NB4 (cell line): ENCODE measurements around the gene EDC3.

Source experiments
- POLR2A ChIP-seq: IDR thresholded peaks from 2 replicates; pipeline ENCODE4 v1.6.1; 2011; ENCODE audit warnings: mild to moderate bottlenecking; ENCODE audit not compliant: insufficient read length; ENCODE audit errors: extremely low read depth
- TF ChIP-seq, protein P1 (sequence below): IDR thresholded peaks from one replicate; pipeline ENCODE4 v1.5.1; 2012; ENCODE audit warnings: low read depth, low read length
- TF ChIP-seq, protein P2 (sequence below): IDR thresholded peaks from 2 replicates; pipeline ENCODE4 v1.6.1; 2011; ENCODE audit warnings: low read depth, low read length

DNA sequence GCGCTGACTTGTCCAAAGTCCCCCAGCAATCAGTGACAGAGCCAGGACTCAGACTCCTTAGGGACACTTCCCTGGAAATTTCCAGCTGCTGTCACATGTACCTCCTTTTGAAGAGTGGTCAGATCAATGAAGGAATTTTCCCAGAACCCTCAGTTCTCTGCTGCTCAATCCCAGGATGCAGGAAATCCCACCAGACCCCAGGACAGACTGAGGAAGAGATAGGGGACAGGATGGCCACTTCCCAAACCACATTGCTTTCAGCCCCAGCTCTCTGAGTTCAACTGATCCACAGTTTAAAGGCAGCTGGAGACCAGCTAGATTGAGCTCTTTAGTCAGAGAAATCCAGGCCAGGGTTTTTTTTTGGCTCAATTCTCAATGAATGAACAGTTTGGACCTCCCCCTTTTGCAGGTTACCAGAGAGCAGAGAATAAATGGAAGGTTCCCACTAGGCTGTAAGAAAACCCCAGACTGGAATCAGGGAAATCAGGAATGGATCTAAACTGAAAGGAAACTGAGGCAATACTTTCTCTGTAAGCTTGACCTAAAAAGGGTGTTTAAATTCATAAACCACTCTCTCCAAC, 28.0 kb upstream of the EDC3 start:
- TF ChIP-seq, protein P1, sequence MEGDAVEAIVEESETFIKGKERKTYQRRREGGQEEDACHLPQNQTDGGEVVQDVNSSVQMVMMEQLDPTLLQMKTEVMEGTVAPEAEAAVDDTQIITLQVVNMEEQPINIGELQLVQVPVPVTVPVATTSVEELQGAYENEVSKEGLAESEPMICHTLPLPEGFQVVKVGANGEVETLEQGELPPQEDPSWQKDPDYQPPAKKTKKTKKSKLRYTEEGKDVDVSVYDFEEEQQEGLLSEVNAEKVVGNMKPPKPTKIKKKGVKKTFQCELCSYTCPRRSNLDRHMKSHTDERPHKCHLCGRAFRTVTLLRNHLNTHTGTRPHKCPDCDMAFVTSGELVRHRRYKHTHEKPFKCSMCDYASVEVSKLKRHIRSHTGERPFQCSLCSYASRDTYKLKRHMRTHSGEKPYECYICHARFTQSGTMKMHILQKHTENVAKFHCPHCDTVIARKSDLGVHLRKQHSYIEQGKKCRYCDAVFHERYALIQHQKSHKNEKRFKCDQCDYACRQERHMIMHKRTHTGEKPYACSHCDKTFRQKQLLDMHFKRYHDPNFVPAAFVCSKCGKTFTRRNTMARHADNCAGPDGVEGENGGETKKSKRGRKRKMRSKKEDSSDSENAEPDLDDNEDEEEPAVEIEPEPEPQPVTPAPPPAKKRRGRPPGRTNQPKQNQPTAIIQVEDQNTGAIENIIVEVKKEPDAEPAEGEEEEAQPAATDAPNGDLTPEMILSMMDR: no peak
- TF ChIP-seq POLR2A: no peak
- TF ChIP-seq, protein P2, sequence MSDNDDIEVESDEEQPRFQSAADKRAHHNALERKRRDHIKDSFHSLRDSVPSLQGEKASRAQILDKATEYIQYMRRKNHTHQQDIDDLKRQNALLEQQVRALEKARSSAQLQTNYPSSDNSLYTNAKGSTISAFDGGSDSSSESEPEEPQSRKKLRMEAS: no peak
